ENCODE data around the gene CTTNBP2.
A peak's percentile ranks its signal among the peaks of the same experiment; 100 is the strongest.

Gene CTTNBP2

GRCh38 chr7:117669818-117670217 is 203.4 kb downstream of the CTTNBP2 start:
- H3K27ac ChIP-seq, result no peak overlapping the region
- no peak for DNase-seq (ENCODE audit: low read depth, low spot score)

GRCh38 chr7:117667456-117667855 is 205.8 kb downstream of the CTTNBP2 start:
- no peak overlapping the region for H3K27ac ChIP-seq
- DNase-seq (ENCODE audit: low read depth, low spot score), result no peak

- no peak for DNase-seq (ENCODE audit: low read depth, low spot score)
- peak overlapping the region; percentile 28 for H3K27ac ChIP-seq
Observed at GRCh38 chr7:117666689-117667088, 206.6 kb downstream of the CTTNBP2 start.

GRCh38 chr7:117666031-117666430 is 207.2 kb downstream of the CTTNBP2 start:
- H3K27ac ChIP-seq, result peak overlapping the region; percentile 28

GRCh38 chr7:117665368-117665767 is 207.9 kb downstream of the CTTNBP2 start:
- no peak for DNase-seq (ENCODE audit: low read depth, low spot score)
- peak overlapping the region; percentile 28 for H3K27ac ChIP-seq

More at GRCh38 chr7:117666031-117666430, 207.2 kb downstream of the CTTNBP2 start:
- peak; percentile 46 for DNase-seq (ENCODE audit: low read depth, low spot score)

- H3K27ac ChIP-seq, result no peak overlapping the region
- no peak for DNase-seq (ENCODE audit: low read depth, low spot score)
Observed at GRCh38 chr7:117664047-117664446, 209.2 kb downstream of the CTTNBP2 start.

- H3K27ac ChIP-seq, result no peak overlapping the region
- DNase-seq (ENCODE audit: low read depth, low spot score), result no peak
Observed at GRCh38 chr7:117661328-117661727, 211.9 kb downstream of the CTTNBP2 start.

Measured in epithelial cell of prostate (primary cell).